SK-N-SH (cell line): ENCODE data around the gene CDH4.

Experiments
- EZH2phosphoT487 ChIP-seq: fragments of 200-600 bp; sonication (generic); IDR thresholded peaks from 2 replicates; pipeline ENCODE4 v1.6.1; 2017; ENCODE audit warnings: low read depth, mixed run types, mild to moderate bottlenecking, antibody characterized with exemption, moderate library complexity, borderline replicate concordance
- FOSL2 ChIP-seq: IDR thresholded peaks from 2 replicates; pipeline ENCODE4 v1.4.0; 2012; ENCODE audit warnings: low read depth, mild to moderate bottlenecking, moderate library complexity, borderline replicate concordance
- GABPA ChIP-seq: IDR thresholded peaks from 2 replicates; pipeline ENCODE4 v1.4.0; 2012; ENCODE audit warnings: low read depth, mild to moderate bottlenecking
- RAD21 ChIP-seq: IDR thresholded peaks from 2 replicates; pipeline ENCODE4 v1.6.1; 2012; ENCODE audit warnings: mild to moderate bottlenecking, low read length
- RCOR1 ChIP-seq: fragments of 150-350 bp; IDR thresholded peaks from 2 replicates; pipeline ENCODE4 v1.6.1; 2017; ENCODE audit warnings: antibody characterized with exemption, low read length
- RFX5 ChIP-seq: IDR thresholded peaks from 2 replicates; pipeline ENCODE4 v1.6.1; 2012; ENCODE audit warnings: mild to moderate bottlenecking, improper control_type of control experiment, low read length
- TCF12 ChIP-seq: IDR thresholded peaks from 2 replicates; pipeline ENCODE4 v1.4.0; 2012
- YY1 ChIP-seq: IDR thresholded peaks from 2 replicates; pipeline ENCODE4 v1.4.0; 2012; ENCODE audit warnings: low read depth, mild to moderate bottlenecking
- TF ChIP-seq, protein P1 (sequence below): fragments of 200-600 bp; sonication (generic); IDR thresholded peaks from 2 replicates; pipeline ENCODE4 v1.6.1; 2017; ENCODE audit warnings: antibody characterized with exemption, mild to moderate bottlenecking, moderate library complexity
- TF ChIP-seq, protein P2 (sequence below): IDR thresholded peaks from 2 replicates; pipeline ENCODE4 v1.6.1; 2012; ENCODE audit warnings: mild to moderate bottlenecking, low read depth, low read length, moderate library complexity
- TF ChIP-seq, protein P3 (sequence below): fragments of 150-350 bp; IDR thresholded peaks from 2 replicates; pipeline ENCODE4 v1.6.1; 2017; ENCODE audit warnings: antibody characterized with exemption, low read length, low read depth, borderline replicate concordance
- TF ChIP-seq, protein P4 (sequence below): IDR thresholded peaks from 2 replicates; pipeline ENCODE4; 2012
- TF ChIP-seq, protein P5 (sequence below): IDR thresholded peaks from 2 replicates; pipeline ENCODE4 v1.4.0; 2012; ENCODE audit warnings: low read depth

DNA sequence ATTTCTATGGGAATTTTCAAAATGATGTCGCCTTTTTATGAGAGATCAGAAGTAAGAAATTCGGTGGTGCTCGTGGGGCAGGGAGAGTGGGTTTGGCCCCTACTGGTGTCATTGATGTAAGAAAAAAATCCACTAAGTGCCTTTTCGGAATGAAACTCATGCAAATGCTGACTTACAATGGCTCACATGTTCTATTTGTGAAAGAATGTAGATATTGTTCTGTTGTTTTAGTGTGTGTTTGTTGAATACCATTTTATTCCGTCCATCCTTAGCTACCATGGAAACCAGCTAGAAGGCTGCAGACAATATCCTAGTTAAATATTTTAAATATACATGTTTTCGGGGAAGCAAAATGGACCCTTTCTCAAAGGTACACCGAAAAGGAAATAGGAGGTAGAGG is 508.7 kb downstream of the CDH4 start:
- TF ChIP-seq, protein P1, sequence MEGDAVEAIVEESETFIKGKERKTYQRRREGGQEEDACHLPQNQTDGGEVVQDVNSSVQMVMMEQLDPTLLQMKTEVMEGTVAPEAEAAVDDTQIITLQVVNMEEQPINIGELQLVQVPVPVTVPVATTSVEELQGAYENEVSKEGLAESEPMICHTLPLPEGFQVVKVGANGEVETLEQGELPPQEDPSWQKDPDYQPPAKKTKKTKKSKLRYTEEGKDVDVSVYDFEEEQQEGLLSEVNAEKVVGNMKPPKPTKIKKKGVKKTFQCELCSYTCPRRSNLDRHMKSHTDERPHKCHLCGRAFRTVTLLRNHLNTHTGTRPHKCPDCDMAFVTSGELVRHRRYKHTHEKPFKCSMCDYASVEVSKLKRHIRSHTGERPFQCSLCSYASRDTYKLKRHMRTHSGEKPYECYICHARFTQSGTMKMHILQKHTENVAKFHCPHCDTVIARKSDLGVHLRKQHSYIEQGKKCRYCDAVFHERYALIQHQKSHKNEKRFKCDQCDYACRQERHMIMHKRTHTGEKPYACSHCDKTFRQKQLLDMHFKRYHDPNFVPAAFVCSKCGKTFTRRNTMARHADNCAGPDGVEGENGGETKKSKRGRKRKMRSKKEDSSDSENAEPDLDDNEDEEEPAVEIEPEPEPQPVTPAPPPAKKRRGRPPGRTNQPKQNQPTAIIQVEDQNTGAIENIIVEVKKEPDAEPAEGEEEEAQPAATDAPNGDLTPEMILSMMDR: no peak
- TF ChIP-seq, protein P2, sequence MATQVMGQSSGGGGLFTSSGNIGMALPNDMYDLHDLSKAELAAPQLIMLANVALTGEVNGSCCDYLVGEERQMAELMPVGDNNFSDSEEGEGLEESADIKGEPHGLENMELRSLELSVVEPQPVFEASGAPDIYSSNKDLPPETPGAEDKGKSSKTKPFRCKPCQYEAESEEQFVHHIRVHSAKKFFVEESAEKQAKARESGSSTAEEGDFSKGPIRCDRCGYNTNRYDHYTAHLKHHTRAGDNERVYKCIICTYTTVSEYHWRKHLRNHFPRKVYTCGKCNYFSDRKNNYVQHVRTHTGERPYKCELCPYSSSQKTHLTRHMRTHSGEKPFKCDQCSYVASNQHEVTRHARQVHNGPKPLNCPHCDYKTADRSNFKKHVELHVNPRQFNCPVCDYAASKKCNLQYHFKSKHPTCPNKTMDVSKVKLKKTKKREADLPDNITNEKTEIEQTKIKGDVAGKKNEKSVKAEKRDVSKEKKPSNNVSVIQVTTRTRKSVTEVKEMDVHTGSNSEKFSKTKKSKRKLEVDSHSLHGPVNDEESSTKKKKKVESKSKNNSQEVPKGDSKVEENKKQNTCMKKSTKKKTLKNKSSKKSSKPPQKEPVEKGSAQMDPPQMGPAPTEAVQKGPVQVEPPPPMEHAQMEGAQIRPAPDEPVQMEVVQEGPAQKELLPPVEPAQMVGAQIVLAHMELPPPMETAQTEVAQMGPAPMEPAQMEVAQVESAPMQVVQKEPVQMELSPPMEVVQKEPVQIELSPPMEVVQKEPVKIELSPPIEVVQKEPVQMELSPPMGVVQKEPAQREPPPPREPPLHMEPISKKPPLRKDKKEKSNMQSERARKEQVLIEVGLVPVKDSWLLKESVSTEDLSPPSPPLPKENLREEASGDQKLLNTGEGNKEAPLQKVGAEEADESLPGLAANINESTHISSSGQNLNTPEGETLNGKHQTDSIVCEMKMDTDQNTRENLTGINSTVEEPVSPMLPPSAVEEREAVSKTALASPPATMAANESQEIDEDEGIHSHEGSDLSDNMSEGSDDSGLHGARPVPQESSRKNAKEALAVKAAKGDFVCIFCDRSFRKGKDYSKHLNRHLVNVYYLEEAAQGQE: no peak
- no peak for TF ChIP-seq RAD21
- TF ChIP-seq GABPA: no peak
- no peak for TF ChIP-seq TCF12
- TF ChIP-seq YY1: no peak
- TF ChIP-seq RCOR1: no peak
- TF ChIP-seq RFX5: no peak
- TF ChIP-seq, protein P3, sequence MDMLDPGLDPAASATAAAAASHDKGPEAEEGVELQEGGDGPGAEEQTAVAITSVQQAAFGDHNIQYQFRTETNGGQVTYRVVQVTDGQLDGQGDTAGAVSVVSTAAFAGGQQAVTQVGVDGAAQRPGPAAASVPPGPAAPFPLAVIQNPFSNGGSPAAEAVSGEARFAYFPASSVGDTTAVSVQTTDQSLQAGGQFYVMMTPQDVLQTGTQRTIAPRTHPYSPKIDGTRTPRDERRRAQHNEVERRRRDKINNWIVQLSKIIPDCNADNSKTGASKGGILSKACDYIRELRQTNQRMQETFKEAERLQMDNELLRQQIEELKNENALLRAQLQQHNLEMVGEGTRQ: no peak
- TF ChIP-seq FOSL2: no peak
- TF ChIP-seq, protein P4, sequence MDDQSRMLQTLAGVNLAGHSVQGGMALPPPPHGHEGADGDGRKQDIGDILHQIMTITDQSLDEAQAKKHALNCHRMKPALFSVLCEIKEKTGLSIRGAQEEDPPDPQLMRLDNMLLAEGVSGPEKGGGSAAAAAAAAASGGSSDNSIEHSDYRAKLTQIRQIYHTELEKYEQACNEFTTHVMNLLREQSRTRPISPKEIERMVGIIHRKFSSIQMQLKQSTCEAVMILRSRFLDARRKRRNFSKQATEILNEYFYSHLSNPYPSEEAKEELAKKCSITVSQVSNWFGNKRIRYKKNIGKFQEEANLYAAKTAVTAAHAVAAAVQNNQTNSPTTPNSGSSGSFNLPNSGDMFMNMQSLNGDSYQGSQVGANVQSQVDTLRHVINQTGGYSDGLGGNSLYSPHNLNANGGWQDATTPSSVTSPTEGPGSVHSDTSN: no peak
- TF ChIP-seq EZH2phosphoT487: no peak
- TF ChIP-seq, protein P5, sequence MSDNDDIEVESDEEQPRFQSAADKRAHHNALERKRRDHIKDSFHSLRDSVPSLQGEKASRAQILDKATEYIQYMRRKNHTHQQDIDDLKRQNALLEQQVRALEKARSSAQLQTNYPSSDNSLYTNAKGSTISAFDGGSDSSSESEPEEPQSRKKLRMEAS: no peak
